Adrenal gland (tissue), 12 donors: ENCODE results near the gene ROR2. TPM values are rescaled to one million over a fixed set of nuclear protein-coding genes. Genes with fewer than 3 reads are reported as not detected.
A peak's percentile ranks its signal among the peaks of the same experiment; 100 is the strongest.

Source experiments
- DNase-seq, 7 donors: peaks; one replicate each; pipeline ENCODE4 v3.0.0-alpha.2; 2019 to 2020
- H3K27ac ChIP-seq, 5 donors: fragments of 200-600 bp; sonication (generic) in 4 of 5; 1 replicate in 3 of 5; 2 replicates in 2 of 5; pipeline versions ENCODE4 v1.5.1 to v1.8.0; 2016 to 2020; ENCODE audit warnings: mild to moderate bottlenecking in 1 of 5
- H3K27me3 ChIP-seq: fragments of 200-600 bp; 2 replicates; pipeline ENCODE4 v1.8.0; 2021
- H3K36me3 ChIP-seq, 2 donors: fragments of 200-600 bp; replicated peaks in 1 of 2; 1 replicate in 1 of 2; 2 replicates in 1 of 2; pipeline versions ENCODE4 v1.5.1 to v1.8.0; 2018 to 2022
- H3K4me1 ChIP-seq, 2 donors: fragments of 200-600 bp; replicated peaks in 1 of 2; 1 replicate in 1 of 2; 2 replicates in 1 of 2; pipeline versions ENCODE4 v1.5.1 to v1.8.0; 2018 to 2021
- H3K4me3 ChIP-seq, 4 donors: fragments of 200-600 bp; sonication (generic) in 3 of 4; one replicate each; pipeline ENCODE4 v1.5.1; 2016 to 2018
- H3K9me3 ChIP-seq, 3 donors: fragments of 200-600 bp; sonication (generic) in 1 of 3; replicated peaks in 1 of 3; 1 replicate in 2 of 3; 2 replicates in 1 of 3; pipeline versions ENCODE4 v1.5.1 to v1.8.0; 2016 to 2021
- POLR2A ChIP-seq, 2 donors: fragments of 450-650 bp; IDR thresholded peaks; one replicate each; pipeline ENCODE4 v1.6.1; 2017; ENCODE audit warnings: antibody characterized with exemption in 2 of 2, mild to moderate bottlenecking in 2 of 2, moderate library complexity in 1 of 2
- WGBS, 4 donors: extraction: QIAGEN DNeasy Blood & Tissue Kit in 2 of 4; methylation state at CpG; one replicate each; pipeline versions ENCODE4 v1.1.5 to v1.1.7; 2013 to 2017; 5-methylcytosine and 5-hydroxymethylcytosine counted together
- intact Hi-C, 2 donors: fragments of 100-400 bp; cut with DNase I; formaldehyde crosslinking; loops; one replicate each; pipeline versions ENCODE4 v1.14.1 to v1.15.0; 2022 to 2023
- polyA plus RNA-seq, 3 donors: library from polyadenylated mRNA; stranded (reverse); fragments of 200-250 nt in 2 of 3; fragments of 350-450 nt in 1 of 3; fragmentation: Illumina TruSeq in 1 of 3; extraction: RNeasy Lipid Tissue Mini Kit (QIAGEN cat#74804) in 1 of 3; gene quantifications; one replicate each; pipeline ENCODE4 v1.2.3, GENCODE V29; 2013 to 2014
- total RNA-seq, 9 donors: library from RNA; depleted of rRNA in 4 of 9; stranded (reverse); fragments of >200 nt in 4 of 9; fragments of 120-200 nt in 1 of 9; fragmentation: NEBNext Ultra II Directional in 1 of 9; extraction: Animal tissue kit (Norgen Biotek cat#: 25700) in 1 of 9; gene quantifications; one replicate each; pipeline versions ENCODE4 v1.1.0 to v1.2.4, GENCODE V29; 2013 to 2023
- TF ChIP-seq, protein P1 (sequence below), 6 experiments: fragments of 450-650 bp in 4 of 6; fragments of 200-600 bp in 2 of 6; sonication (generic) in 1 of 6; IDR thresholded peaks; 1 replicate in 5 of 6; 2 replicates in 1 of 6; pipeline versions ENCODE4 v1.5.1 to v1.8.0; 2016 to 2021; ENCODE audit warnings: antibody characterized with exemption in 6 of 6, mild to moderate bottlenecking in 2 of 6, moderate library complexity in 1 of 6
- donor health status: healthy with polysubstance abuse.
- donor health status: Bipolar disorder and iron deficiency.
- donor health status: DM: yes; HTN: yes; CAD: no.
- donor health status: DM: no; HTN: no; CAD: no.
- donor health status: DM: no; HTN: no; CAD: no.
- donor health status: DM: yes; HTN: yes; CAD: no.

The ROR2 gene
- total and polyA plus RNA-seq, 12 donors = 3.9 to 23.9 (median 11.4) TPM

DNA sequence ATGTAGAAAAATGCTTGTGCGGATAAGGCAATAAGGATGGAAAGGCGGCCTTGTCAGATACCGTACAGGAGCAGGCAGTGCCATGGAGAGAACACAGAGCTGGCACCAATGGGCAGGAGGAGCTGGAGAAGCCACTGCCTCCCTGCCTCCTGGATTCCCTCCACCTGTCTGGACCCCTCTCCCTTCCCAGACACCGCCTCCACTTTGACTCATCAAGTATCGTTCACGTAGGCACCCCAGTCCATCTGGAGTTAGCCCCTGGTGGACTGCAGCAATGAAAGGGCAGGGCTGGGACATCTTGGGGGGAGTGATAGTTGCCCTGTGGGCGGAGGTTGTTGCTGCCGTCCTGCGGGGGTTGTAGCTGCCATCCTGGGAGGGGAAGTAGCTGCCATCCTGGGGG lies 232.0 kb downstream of the ROR2 start:
- TF ChIP-seq, protein P1, sequence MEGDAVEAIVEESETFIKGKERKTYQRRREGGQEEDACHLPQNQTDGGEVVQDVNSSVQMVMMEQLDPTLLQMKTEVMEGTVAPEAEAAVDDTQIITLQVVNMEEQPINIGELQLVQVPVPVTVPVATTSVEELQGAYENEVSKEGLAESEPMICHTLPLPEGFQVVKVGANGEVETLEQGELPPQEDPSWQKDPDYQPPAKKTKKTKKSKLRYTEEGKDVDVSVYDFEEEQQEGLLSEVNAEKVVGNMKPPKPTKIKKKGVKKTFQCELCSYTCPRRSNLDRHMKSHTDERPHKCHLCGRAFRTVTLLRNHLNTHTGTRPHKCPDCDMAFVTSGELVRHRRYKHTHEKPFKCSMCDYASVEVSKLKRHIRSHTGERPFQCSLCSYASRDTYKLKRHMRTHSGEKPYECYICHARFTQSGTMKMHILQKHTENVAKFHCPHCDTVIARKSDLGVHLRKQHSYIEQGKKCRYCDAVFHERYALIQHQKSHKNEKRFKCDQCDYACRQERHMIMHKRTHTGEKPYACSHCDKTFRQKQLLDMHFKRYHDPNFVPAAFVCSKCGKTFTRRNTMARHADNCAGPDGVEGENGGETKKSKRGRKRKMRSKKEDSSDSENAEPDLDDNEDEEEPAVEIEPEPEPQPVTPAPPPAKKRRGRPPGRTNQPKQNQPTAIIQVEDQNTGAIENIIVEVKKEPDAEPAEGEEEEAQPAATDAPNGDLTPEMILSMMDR (IDR thresholded peaks at IDR 0.05) = no peak
- TF ChIP-seq POLR2A (IDR thresholded peaks at IDR 0.05) = no peak
- intact Hi-C loops = no loop called here
- H3K36me3 ChIP-seq = no peaks in the 10 kb centered on the region
- no peak overlapping the region for H3K27ac ChIP-seq
- DNase-seq = peak in 1 of 7 donors; percentile 30
- WGBS, 4 donors = 72 to 82% (median 78%) methylated on average over 7 to 9 of the region's 9 CpGs
- H3K27me3 ChIP-seq = no peaks in the 10 kb centered on the region
- H3K9me3 ChIP-seq = no peaks in the 10 kb centered on the region
- no peaks in the 10 kb centered on the region for H3K4me1 ChIP-seq
- no peak overlapping the region for H3K4me3 ChIP-seq

DNA sequence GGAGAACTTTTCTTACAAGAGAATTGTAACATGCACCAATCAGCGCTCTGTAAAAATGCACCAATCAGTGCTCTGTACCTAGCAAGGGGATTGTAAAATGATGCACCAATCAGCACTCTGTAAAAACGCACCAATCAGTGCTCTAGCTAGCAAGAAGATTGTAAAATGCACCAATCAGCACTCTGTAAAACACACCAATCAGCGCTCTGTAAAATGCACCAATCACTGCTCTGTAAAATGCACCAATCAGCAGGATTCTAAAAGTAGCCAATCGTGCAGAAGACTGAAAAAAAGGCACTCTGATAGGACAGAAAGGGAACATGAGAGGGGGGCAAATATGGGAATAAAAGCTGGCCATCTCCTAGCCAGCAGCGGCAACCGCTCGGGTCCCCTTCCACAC lies 233.2 kb downstream of the ROR2 start:
- Histone ChIP-seq H3K27ac (no peak overlapping the region), H3K27me3 (no peaks in the 10 kb centered on the region), H3K9me3 (no peaks in the 10 kb centered on the region), H3K4me3 (no peak overlapping the region), H3K4me1 (no peaks in the 10 kb centered on the region), H3K36me3 (no peaks in the 10 kb centered on the region)
- TF ChIP-seq, protein P1 (IDR thresholded peaks at IDR 0.05) = no peak
- no peak for TF ChIP-seq POLR2A (IDR thresholded peaks at IDR 0.05)
- DNase-seq = no peak
- intact Hi-C loops = no loop called here
- WGBS, 4 donors = 87 to 95% (median 92%) methylated on average over 7 of the region's 7 CpGs

DNA sequence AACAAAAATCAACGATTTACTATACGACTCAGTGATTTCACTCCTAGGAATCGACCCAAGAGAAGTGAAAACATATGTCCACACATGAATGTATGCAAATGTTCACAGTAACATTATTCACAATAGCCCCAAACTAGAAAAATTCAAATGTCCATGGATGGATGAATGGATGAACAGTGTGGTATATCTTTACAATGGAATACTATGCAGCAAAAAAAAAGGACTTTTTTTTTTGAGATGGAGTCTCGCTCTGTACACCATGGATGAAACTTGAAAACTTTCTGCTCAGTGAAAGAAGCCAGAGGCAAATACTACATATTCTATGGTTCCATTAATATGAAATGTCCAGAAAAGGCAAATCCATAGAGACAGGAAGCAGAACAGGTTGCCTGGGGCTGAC lies 233.8 kb downstream of the ROR2 start:
- no peak overlapping the region for H3K4me3 ChIP-seq
- no peaks in the 10 kb centered on the region for H3K9me3 ChIP-seq
- 91 to 97% (median 94%) methylated on average over 4 of the region's 4 CpGs for WGBS, 4 donors
- intact Hi-C loops = no loop called here
- TF ChIP-seq, protein P1 (IDR thresholded peaks at IDR 0.05) = no peak
- TF ChIP-seq POLR2A (IDR thresholded peaks at IDR 0.05) = no peak
- no peak for DNase-seq
- no peak overlapping the region for H3K27ac ChIP-seq
- H3K36me3 ChIP-seq = no peaks in the 10 kb centered on the region
- no peaks in the 10 kb centered on the region for H3K4me1 ChIP-seq
- no peaks in the 10 kb centered on the region for H3K27me3 ChIP-seq

DNA sequence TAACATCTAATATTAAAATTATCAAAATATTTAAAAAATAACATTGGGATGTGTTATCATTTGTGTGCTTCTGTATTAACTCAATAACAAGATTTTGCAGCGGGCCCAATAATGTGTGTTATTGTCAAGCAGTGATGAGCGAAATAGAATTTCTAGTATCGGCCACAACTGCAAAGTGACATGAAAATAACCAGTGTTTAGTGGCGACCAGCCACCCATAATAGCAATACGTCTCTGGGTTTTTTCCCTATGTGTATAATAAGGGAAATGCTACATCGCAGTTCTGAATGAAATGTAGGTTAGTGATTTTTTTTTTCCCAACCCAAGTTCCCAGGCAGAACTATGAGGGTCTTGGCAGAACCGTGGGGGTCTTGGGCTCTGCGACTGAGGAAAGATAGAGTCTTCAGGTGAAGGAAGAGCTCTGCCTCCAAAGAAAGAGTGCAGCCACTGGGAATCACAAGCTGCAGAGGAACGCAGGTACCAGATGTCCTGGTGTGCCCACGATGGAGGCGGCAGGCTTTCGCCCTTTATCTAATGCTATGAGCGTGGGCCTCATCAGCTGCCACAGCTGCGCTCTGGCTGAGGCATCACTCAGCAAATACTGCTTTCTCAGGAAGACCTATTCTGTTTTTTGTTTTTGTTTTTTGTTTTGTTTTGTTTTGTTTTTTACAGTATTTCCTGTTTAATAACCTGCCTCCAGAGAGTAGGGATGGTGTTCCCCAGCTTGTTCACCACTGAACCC lies 235.0 kb downstream of the ROR2 start:
- WGBS, 4 donors = 65 to 85% (median 83%) methylated on average over 14 of the region's 14 CpGs
- no peaks in the 10 kb centered on the region for H3K27me3 ChIP-seq
- no peaks in the 10 kb centered on the region for H3K36me3 ChIP-seq
- H3K4me1 ChIP-seq = no peaks in the 10 kb centered on the region
- TF ChIP-seq, protein P1 (IDR thresholded peaks at IDR 0.05) = no peak
- H3K9me3 ChIP-seq = no peaks in the 10 kb centered on the region
- peak overlapping the region in 1 of 5 donors; percentile 19 for H3K27ac ChIP-seq
- peak in 1 of 7 donors; percentile 37 for DNase-seq
- peak overlapping the region in 1 of 4 donors; percentile 54 for H3K4me3 ChIP-seq
- intact Hi-C loops = no loop called here
